Measurements from ENCODE around the gene MDFI. TPM values are rescaled to one million over a fixed set of nuclear protein-coding genes. Genes with fewer than 3 reads are reported as not detected.
A peak's percentile ranks its signal among the peaks of the same experiment; 100 is the strongest.

Gene MDFI, protein sequence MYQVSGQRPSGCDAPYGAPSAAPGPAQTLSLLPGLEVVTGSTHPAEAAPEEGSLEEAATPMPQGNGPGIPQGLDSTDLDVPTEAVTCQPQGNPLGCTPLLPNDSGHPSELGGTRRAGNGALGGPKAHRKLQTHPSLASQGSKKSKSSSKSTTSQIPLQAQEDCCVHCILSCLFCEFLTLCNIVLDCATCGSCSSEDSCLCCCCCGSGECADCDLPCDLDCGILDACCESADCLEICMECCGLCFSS
- 63.2 to 86.2 TPM (median 74.6 TPM) in 3 replicates for total RNA-seq (2021)
- Bru-seq, nascent RNA = percentile 66 among the genes with signal in this experiment
- long read RNA-seq, experiment 1, transcript MDFI-201 (5 exons, 1,629 nt) = major isoform, 47 of 80 reads
- long read RNA-seq, experiment 1, transcript MDFI-202 (4 exons, 809 nt) = minor isoform, 5 of 80 reads
- long read RNA-seq, experiment 1, partial matches to known transcripts = 8 of 80 reads
- long read RNA-seq, experiment 1, other reads (novel, unspliced or antisense) = 17 of 80 reads
- long read RNA-seq, experiment 2, transcript MDFI-201 (5 exons, 1,629 nt) = major isoform, 32 of 97 reads
- long read RNA-seq, experiment 2, partial matches to known transcripts = 38 of 97 reads
- long read RNA-seq, experiment 2, other reads (novel, unspliced or antisense) = 20 of 97 reads
- long read RNA-seq, experiment 3, partial matches to known transcripts = 5 of 8 reads
- long read RNA-seq, experiment 3, other reads (novel, unspliced or antisense) = 3 of 8 reads

DNA sequence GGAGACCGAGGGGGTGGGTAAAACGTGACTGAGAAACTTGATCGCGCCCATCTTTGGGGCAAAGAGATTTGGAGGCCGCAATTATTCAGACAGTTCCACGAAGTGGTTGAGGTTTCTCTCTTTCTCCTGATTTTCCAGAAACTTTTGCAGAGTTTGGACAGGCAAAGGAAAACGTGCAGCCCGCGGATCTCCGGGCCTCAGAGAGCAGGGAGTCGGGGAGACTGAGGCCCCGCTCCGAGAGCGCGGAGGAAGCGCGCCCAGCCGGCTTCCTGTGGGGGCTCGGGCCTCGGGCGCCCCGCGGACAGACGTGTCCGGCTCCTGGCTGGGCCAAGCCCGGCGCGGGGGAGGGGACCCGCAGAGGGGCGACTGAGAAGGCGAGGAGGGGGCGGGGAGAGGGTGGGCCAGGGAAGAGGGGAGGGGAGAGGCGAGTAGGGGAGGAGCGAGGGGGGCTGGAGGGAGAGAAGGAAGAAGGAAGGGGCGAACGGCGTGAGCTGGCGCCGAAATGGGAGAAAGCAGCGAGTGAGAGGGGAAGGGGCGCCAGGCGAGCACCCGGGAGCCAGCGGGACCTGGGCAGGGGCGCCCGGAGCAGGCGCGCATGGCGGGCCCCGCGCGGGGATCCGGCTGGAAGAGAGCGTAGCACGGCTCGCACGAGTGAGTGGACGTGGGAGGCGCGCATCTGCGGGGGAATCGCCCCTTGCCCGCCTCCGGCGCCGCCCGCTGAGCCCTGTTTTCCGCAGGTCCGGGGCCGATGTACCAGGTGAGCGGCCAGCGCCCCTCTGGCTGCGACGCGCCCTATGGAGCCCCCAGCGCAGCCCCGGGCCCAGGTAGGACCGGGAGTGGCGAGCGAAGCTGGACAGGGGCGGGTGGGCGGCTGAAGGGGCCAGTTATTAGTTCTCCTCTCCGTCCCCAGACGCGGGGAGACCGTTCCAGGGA, at the start of gene MDFI:
MDFI (plus strand) TSS at position 467 of the 933 bp plus-strand sequence; CDS start at position 749, 282 bp downstream.
- peaks cover 46% of the 10 kb centered on the region for H3K27me3 Mint-ChIP-seq (ENCODE audit: low read depth)
- peak; percentile 45 for ATAC-seq
- CTCF ChIA-PET = interaction anchor here (0.6 to 2.9 kb wide), 6 partner anchors 30 to 214 kb away, joined by 3 to 23 read pairs (median 3); no protein-coding TSS in a partner anchor

GRCh38 chr6:41589223-41589622, 49.0 kb upstream of the MDFI start:
- Mint-ChIP-seq H3K9me3 (no peaks in the 10 kb centered on the region), H3K36me3 (peaks cover 4% of the 10 kb centered on the region; the same call in 1 of the 2 replicates), H3K4me3 (no peak overlapping the region), H3K27ac (no peak overlapping the region), H3K4me1 (peaks cover 58% of the 10 kb centered on the region), H3K27me3 (ENCODE audit: low read depth) (peaks cover 5% of the 10 kb centered on the region; the same call in 1 of the 2 replicates)
- ChIA-PET POLR2A (interaction anchor here (1.3 kb wide), 1 partner anchor 10 kb away, joined by 4 read pairs; no protein-coding TSS in a partner anchor), CTCF (interaction anchor here (0.6 to 3.0 kb wide), 10 partner anchors 9 to 222 kb away, joined by 3 to 13 read pairs (median 4); no protein-coding TSS in a partner anchor)
- no peak for ATAC-seq
- DNase-seq (ENCODE audit: low spot score) = no peak
- TF ChIP-seq RELA (CRISPR knock-in tag; IDR thresholded peaks at IDR 0.05; ENCODE audit: borderline replicate concordance) (no peak), HMGA2 (CRISPR knock-in tag; IDR thresholded peaks at IDR 0.05) (no peak), ERG (CRISPR knock-in tag; IDR thresholded peaks at IDR 0.05) (no peak), ZNF263 (CRISPR knock-in tag; IDR thresholded peaks at IDR 0.05; ENCODE audit: low read depth) (no peak), SMAD4 (CRISPR knock-in tag; IDR thresholded peaks at IDR 0.05) (no peak), FOXJ3 (CRISPR knock-in tag; IDR thresholded peaks at IDR 0.05; ENCODE audit: borderline replicate concordance) (no peak), CREB1 (CRISPR knock-in tag; IDR thresholded peaks at IDR 0.05) (no peak), SOX15 (CRISPR knock-in tag; IDR thresholded peaks at IDR 0.05) (no peak), ETV6 (CRISPR knock-in tag; IDR thresholded peaks at IDR 0.05) (no peak), RORB (CRISPR knock-in tag; IDR thresholded peaks at IDR 0.05) (no peak), CBFB (CRISPR knock-in tag; IDR thresholded peaks at IDR 0.05; ENCODE audit: low read depth) (no peak)

More for the DNA sequence above, at the start of gene MDFI:
- Mint-ChIP-seq H3K27ac (peak within 1 kb of the TSS; percentile 45; the same call in 1 of the 2 replicates), H3K36me3 (peaks cover 16% of the 10 kb centered on the region), H3K4me3 (peak within 1 kb of the TSS; percentile 87), H3K9me3 (no peaks in the 10 kb centered on the region), H3K4me1 (peaks cover 64% of the 10 kb centered on the region)
- peak; percentile 78 for DNase-seq (ENCODE audit: low spot score)
- TF ChIP-seq RORB (CRISPR knock-in tag; IDR thresholded peaks at IDR 0.05) (no peak), TEAD1 (CRISPR knock-in tag; IDR thresholded peaks at IDR 0.05) (no peak), ZNF232 (CRISPR knock-in tag; IDR thresholded peaks at IDR 0.05) (0 out of 2 replicates have a peak, but pooled peaks have one; percentile 36), ZNF219 (CRISPR knock-in tag; IDR thresholded peaks at IDR 0.05; ENCODE audit: borderline replicate concordance) (no peak), ESRRA (CRISPR knock-in tag; IDR thresholded peaks at IDR 0.05; ENCODE audit: borderline replicate concordance) (no peak), ZNF671 (CRISPR knock-in tag; IDR thresholded peaks at IDR 0.05) (no peak), FOXK1 (CRISPR knock-in tag; IDR thresholded peaks at IDR 0.05) (0 out of 2 replicates have a peak, but pooled peaks have one; percentile 45), ZNF423 (CRISPR knock-in tag; IDR thresholded peaks at IDR 0.05) (peak; percentile 71), MXD4 (CRISPR knock-in tag; IDR thresholded peaks at IDR 0.05; ENCODE audit: borderline replicate concordance) (no peak), TCF7 (CRISPR knock-in tag; IDR thresholded peaks at IDR 0.05; ENCODE audit: low read depth) (peak; percentile 18; the same call in 1 of the 2 replicates)
- TF ChIP-seq, protein P1, sequence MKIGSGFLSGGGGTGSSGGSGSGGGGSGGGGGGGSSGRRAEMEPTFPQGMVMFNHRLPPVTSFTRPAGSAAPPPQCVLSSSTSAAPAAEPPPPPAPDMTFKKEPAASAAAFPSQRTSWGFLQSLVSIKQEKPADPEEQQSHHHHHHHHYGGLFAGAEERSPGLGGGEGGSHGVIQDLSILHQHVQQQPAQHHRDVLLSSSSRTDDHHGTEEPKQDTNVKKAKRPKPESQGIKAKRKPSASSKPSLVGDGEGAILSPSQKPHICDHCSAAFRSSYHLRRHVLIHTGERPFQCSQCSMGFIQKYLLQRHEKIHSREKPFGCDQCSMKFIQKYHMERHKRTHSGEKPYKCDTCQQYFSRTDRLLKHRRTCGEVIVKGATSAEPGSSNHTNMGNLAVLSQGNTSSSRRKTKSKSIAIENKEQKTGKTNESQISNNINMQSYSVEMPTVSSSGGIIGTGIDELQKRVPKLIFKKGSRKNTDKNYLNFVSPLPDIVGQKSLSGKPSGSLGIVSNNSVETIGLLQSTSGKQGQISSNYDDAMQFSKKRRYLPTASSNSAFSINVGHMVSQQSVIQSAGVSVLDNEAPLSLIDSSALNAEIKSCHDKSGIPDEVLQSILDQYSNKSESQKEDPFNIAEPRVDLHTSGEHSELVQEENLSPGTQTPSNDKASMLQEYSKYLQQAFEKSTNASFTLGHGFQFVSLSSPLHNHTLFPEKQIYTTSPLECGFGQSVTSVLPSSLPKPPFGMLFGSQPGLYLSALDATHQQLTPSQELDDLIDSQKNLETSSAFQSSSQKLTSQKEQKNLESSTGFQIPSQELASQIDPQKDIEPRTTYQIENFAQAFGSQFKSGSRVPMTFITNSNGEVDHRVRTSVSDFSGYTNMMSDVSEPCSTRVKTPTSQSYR (CRISPR knock-in tag; IDR thresholded peaks at IDR 0.05) = peak; percentile 83
- TF ChIP-seq, protein P2, sequence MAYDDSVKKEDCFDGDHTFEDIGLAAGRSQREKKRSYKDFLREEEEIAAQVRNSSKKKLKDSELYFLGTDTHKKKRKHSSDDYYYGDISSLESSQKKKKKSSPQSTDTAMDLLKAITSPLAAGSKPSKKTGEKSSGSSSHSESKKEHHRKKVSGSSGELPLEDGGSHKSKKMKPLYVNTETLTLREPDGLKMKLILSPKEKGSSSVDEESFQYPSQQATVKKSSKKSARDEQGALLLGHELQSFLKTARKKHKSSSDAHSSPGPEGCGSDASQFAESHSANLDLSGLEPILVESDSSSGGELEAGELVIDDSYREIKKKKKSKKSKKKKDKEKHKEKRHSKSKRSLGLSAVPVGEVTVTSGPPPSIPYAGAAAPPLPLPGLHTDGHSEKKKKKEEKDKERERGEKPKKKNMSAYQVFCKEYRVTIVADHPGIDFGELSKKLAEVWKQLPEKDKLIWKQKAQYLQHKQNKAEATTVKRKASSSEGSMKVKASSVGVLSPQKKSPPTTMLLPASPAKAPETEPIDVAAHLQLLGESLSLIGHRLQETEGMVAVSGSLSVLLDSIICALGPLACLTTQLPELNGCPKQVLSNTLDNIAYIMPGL (CRISPR knock-in tag; IDR thresholded peaks at IDR 0.05) = no peak
- TF ChIP-seq, protein P3, sequence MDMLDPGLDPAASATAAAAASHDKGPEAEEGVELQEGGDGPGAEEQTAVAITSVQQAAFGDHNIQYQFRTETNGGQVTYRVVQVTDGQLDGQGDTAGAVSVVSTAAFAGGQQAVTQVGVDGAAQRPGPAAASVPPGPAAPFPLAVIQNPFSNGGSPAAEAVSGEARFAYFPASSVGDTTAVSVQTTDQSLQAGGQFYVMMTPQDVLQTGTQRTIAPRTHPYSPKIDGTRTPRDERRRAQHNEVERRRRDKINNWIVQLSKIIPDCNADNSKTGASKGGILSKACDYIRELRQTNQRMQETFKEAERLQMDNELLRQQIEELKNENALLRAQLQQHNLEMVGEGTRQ (CRISPR knock-in tag; IDR thresholded peaks at IDR 0.05) = no peak
- TF ChIP-seq, protein P4, sequence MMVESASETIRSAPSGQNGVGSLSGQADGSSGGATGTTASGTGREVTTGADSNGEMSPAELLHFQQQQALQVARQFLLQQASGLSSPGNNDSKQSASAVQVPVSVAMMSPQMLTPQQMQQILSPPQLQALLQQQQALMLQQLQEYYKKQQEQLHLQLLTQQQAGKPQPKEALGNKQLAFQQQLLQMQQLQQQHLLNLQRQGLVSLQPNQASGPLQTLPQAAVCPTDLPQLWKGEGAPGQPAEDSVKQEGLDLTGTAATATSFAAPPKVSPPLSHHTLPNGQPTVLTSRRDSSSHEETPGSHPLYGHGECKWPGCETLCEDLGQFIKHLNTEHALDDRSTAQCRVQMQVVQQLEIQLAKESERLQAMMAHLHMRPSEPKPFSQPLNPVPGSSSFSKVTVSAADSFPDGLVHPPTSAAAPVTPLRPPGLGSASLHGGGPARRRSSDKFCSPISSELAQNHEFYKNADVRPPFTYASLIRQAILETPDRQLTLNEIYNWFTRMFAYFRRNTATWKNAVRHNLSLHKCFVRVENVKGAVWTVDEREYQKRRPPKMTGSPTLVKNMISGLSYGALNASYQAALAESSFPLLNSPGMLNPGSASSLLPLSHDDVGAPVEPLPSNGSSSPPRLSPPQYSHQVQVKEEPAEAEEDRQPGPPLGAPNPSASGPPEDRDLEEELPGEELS (CRISPR knock-in tag; IDR thresholded peaks at IDR 0.05) = peak; percentile 65; the same call in 1 of the 2 replicates
- POLR2A ChIA-PET = interaction anchor here (0.9 kb wide), 1 partner anchor 44 kb away, joined by 7 read pairs; no protein-coding TSS in a partner anchor
